GM18517 (cell line): ENCODE results near the gene CCDC112.
"Not testable (repeated sequence)": the region's sequence is repeated elsewhere in the genome, so short reads cannot be mapped to it uniquely, and the experiment has no call there.

Source experiments
- ATAC-seq: cut with Tn5 transposase; IDR thresholded peaks from one replicate; pipeline ENCODE4 v1.9.1; 2021; ENCODE audit warnings: mild to moderate bottlenecking, moderate library complexity; ENCODE audit not compliant: unreplicated experiment

Gene CCDC112

GRCh38 chr5:115262321-115263077 is 34.0 kb downstream of the CCDC112 start, which contains the start of gene PGGT1B:
PGGT1B (minus strand) TSS chr5:115262877; CDS start chr5:115262851, 26 bp downstream.
- peak; percentile 91 for ATAC-seq

GRCh38 chr5:115262011-115262320 is 34.5 kb downstream of the CCDC112 start:
- peak; percentile 46 for ATAC-seq

GRCh38 chr5:115260248-115260647 is 36.2 kb downstream of the CCDC112 start:
- no peak for ATAC-seq

- ATAC-seq = no peak
Measured at GRCh38 chr5:115257981-115258380, 38.5 kb downstream of the CCDC112 start.

- ATAC-seq = not testable (repeated sequence)
Measured at GRCh38 chr5:115249379-115249778, 47.1 kb downstream of the CCDC112 start.

GRCh38 chr5:115246361-115246991 is 50.0 kb downstream of the CCDC112 start:
- peak; percentile 75 for ATAC-seq

- peak; percentile 71 for ATAC-seq
Measured at GRCh38 chr5:115243412-115243811, 53.0 kb downstream of the CCDC112 start.

GRCh38 chr5:115241881-115242642 is 54.4 kb downstream of the CCDC112 start:
- no peak for ATAC-seq

- no peak for ATAC-seq
Measured at GRCh38 chr5:115237066-115237465, 59.4 kb downstream of the CCDC112 start.

- ATAC-seq = no peak
Measured at GRCh38 chr5:115236599-115236998, 59.9 kb downstream of the CCDC112 start.

- no peak for ATAC-seq
Measured at GRCh38 chr5:115231598-115231997, 64.9 kb downstream of the CCDC112 start.

GRCh38 chr5:115229606-115230005 is 66.8 kb downstream of the CCDC112 start:
- no peak for ATAC-seq

GRCh38 chr5:115227281-115227680 is 69.2 kb downstream of the CCDC112 start:
- ATAC-seq = no peak
